Kidney glomerular epithelial cell (primary cell): Measurements from ENCODE around the gene ANKRD55.
"Not testable (repeated sequence)": the region's sequence is repeated elsewhere in the genome, so short reads cannot be mapped to it uniquely, and the experiment has no call there.

Source experiments
- DNase-seq: peaks from one replicate; lab custom pipeline; 2025; lab: John Stamatoyannopoulos, UW

Gene ANKRD55

DNA sequence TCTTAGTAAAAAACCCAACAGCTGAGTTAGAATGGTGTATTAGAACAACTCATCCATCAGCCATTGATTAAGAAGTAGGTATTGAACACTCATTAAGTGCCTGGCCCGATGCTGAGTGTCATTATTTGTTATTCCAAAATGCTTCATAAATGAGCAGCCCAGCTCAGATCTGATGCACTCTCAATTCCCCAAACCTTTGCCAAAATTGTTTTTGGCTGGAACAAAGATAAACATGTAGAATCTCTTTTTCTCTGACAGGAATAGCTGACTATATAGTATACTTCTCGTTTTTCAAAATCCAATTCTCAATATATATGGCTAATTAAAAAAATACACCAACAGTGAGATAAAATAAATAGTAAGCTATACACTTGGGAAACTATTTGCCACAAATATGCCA is 20.0 kb upstream of the ANKRD55 start:
- no peak for DNase-seq

DNA sequence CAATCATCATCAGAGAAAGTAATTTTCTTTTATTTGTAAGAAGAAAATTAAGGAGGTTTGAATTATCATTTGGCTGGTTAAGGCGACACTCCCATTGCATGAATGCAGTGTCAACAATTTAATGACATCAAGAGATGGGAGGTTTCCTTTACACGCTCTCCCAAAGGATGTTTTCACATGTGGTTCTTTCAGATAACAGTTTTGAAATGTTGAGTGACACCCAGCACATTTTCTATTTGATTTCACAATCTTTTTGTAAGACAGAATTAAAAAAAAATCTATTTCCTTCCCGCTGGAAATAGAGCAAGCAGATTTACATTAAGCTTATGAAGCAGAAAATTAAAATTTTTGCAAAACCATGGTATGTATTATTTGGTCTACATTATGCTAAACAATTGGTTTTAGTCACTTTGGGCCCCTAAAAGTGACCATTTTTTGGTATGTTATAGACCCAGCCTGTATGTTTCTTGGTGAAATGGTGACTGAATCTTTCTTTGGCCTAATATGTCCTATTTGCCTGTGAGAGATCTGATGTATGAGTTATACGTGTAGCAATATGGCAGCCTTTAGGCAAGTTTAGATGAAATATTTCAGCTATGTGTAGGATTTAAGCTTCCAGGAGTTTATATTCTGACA is 18.9 kb upstream of the ANKRD55 start:
- DNase-seq = no peak

DNA sequence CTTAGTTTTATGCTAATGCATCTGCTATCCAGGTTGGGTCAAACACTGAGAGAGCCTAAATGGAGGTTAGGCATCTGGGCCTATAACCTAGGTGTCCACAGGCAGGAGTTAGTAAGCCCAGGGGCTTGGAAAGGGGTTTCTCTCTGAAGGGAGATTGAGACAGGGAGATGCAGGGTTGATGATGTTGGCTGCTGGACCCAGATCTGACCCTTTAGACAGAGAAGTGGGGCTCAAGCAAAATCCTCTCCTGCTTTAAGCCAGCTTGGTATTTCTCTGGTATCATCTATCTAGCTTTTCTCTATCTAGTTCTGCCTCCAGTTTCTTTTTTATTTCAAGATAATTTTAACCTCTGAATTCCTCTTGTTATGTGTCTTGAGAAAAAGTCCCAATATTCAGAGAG is 18.3 kb upstream of the ANKRD55 start:
- DNase-seq = no peak

DNA sequence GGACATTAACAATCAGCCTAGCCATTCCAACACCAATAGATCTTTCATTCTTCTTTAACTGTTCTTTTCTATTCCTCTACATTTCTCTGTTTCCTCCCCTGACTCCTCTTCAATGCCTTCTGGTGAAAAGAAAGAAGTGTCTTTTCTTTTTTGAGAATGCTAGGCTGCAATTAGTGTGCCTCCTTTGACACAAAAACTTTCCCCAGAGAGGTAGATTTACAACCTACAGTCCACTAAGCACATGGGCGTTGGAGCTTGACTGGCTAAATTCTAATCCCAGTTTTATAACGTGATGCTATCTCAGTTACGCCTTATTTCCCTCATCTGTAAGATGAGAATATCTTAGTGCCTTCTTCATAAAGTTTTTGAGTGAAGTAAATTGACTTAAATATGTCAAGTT is 16.9 kb upstream of the ANKRD55 start:
- no peak for DNase-seq

DNA sequence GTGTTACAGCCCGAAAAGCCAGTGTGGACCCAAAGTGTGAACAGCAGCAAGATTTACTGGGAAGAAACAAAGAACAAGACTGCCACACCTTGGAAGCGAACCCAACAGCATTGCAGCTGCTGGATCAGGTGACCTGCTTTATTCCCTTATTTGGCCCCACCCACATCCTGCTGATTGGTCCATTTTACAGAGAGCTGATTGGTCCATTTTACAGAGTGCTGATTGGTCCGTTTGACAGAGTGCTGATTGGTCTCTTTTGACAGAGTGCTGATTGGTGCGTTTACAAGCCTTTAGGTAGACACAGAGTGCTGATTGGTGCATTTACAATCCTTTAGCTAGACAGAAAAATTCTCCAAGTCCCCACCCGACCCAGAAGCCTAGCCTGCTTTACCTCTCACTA is 16.0 kb upstream of the ANKRD55 start:
- not testable (repeated sequence) for DNase-seq

DNA sequence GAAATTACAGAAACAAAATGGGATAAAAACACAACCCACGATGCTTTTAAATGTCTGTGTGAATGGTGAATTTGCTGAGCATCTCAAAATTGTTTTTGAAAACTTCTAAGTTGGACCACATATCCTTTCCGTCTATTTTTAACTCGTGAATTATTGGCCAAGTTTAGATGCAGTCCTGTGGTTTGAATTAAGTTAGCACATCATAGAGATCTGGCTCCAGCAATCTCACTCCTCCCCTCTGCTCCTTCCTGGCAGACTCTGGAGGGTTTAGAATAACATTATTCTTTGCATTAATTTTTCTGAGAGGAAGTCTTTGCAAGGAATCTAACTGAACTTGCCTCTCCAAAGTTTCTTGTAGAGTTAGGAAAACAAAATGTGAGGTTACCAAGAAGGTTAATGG is 14.5 kb upstream of the ANKRD55 start:
- no peak for DNase-seq

DNA sequence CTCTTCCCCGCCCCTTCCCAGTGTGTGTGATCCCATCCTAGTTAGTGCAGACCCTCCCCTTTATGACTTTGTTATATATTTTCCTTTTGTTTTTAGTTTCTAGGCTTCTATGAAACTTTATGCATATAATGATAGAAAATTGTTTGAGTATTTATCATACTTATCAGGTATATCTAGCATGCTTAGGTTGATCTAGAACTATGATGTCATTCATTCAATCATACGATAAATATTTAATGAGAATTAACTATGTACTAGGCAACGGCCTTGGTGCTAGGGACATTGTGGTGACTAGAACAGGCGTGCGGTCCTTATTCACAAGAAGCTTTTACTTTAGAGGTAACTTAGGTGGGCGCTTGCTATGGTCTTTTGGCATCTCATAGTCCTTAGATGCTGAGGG is 13.6 kb upstream of the ANKRD55 start:
- DNase-seq = no peak

DNA sequence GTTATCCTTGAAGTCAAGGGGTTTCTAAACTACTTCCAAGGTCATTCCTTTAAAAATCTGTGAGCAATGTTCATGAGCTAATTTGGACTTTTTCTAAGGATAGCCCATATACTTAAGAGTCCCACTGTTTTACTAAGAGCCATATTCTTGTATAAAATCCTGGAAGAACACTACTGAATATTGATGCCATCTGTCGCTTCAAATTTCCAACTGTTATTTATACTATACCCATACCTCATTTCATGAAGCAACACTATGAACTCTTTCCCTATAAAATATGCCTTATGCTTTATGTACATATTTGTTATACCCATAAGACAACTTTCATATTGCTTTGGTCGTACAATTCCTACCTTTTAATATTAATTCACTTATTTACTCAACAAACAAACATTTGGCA is 12.4 kb upstream of the ANKRD55 start:
- no peak for DNase-seq

DNA sequence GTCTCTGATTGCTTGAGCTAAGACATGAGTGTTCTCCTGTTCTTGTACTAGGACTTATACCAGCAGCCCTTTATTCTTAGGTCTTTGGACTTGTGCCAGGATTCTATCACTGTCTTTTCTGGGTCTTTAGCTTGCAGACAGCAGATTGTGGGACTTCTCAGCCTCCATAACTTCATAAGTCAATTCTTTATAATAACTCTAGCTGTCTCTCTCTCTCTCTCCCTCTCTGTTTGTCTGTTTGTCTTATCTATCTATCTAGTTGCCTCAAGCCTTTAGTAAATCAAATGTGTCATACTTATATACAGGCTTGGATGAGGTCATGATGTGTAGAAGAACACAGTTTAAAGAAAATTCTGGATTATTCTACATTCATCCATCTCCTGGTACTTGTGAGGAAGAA is 11.5 kb upstream of the ANKRD55 start:
- DNase-seq = no peak

DNA sequence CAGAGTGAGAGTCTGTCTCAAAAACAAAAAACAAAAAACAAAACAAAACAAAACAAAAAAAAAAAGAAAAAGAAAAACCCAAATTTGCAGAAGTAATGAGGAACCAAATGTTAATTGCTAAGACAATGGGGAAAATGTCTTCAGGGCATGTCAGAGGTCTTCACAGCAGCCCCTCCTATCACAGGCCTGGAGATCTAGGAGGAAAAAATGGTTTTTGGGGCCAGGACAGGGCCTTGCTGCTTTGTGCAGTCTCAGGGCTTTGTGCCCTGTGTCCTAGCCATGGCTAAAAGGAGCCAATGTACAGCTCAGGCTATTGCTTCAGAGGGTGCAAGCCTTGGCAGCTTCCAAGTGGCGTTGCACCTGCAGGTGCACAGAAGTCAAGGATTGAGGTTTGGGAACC is 9.1 kb upstream of the ANKRD55 start:
- DNase-seq = not testable (repeated sequence)

DNA sequence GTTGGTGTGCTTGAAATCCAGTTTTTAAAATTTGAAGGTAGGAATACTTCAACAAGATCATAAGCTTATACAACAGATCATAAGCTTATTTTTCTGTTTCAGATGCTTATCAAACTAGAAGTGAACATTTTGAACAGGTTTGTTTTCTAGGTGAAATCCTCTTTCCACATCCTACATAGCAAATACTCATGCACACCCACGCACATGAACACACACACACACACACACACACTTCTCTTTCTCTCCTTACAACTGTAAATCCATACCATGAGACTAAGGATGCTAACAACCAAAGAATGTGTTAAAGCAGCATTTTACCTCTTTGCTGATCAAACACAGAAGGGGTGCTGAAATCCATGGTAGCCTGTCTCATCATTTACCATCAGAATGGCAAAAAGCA is 592 bp downstream of the ANKRD55 start:
- no peak for DNase-seq

DNA sequence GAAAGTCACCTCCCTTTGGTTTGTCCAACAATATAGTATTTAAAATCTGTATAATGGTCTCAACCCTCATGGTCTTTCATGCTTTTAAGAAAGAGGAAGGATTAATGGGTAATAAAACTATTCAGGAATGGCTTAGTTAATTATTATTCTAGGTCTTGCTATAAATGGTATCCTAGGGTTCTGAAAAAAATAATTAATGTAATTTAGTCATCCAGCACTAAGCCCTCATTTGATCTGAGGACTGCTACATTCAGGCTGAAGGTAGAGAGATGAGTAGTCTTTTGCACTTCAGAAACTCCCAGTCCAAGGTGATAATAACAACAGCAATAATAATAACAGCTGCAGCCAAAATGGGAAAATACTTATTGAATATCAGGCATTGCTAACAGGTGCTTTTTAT is 2.6 kb downstream of the ANKRD55 start:
- DNase-seq = peak; percentile 25

DNA sequence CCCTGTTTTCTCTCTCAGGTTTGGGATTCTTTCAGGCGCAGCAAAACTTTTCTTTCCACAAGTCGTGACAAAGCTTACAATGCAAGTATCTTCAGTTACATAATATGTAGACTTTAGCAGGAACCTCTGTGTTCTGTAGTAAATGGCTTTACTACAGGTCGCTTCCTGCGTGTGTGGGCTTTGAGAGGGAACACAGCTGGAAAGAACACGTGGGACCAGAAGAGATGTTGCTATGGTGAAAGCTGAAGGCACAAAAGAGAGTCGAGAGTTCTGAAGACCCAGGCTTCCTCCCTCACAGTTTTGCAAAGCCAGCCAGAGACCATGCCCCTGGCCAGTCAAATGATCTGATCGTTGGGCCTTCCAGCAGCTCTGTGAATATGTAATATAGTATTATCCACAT is 4.0 kb downstream of the ANKRD55 start:
- no peak for DNase-seq

DNA sequence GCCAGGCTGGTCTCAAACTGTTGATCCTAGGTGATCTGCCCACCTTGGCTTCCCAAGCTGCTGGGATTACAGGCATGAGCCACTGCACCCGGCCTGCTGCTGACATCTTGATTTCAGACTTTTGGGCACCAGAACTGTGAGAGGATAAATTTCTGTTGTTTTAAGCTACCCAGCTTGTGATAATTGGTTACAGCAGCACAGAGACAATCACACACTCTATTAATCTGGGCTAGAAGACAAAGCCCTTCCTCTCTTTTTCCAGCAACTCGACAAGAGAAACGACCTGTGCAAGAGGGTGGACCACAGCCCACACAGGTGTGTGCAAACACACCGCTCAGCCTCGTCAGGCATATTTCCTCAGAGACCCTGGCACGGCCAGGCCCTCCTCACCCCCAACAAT is 4.5 kb downstream of the ANKRD55 start:
- DNase-seq = no peak

DNA sequence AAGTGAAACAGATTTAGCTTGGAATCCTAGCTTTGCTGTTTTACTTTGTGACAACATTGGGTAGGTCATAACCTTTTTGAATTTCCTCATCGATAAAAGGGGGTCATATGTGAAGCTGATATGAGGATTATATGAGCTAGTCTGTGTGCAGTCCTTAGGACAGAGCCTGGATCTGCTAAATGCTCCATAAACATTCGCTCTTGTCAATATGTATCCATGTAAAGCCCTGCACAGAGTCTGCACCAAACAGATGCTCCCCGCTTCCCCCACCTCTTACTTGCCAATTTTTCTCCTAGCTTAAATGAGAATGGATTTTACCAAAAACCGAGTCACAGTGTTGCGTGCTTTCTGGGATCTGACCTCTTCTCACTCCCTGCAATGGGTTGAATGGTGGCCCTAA is 5.4 kb downstream of the ANKRD55 start:
- no peak for DNase-seq

DNA sequence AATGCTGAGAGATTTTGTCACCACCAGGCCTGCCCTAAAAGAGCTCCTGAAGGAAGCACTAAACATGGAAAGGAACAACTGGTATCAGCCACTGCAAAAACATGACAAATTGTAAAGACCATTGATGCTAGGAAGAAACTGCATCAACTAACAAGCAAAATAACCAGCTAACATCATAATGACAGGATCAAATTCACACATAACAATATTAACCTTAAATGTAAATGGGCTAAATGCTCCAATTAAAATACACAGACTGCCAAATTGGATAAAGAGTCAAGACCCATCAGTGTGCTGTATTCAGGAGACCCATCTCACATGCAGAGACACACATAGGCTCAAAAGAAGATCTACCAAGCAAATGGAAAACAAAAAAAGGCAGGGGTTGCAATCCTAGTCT is 9.8 kb downstream of the ANKRD55 start:
- not testable (repeated sequence) for DNase-seq

DNA sequence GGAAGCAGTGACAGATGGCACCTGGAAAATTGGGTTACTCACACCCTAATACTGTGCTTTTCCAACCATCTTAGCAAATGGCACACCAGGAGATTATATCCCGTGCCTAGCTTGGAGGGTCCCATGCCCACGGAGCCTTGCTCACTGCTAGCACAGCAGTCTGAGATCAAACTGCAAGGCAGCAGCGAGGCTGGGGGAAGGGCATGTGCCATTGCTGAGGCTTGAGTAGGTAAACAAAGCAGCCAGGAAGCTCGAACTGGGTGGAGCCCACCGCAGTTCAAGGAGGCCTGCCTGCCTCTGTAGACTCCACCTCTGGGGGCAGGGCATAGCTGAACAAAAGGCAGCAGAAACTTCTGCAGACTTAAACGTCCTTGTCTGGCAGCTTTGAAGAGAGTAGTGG is 11.5 kb downstream of the ANKRD55 start:
- not testable (repeated sequence) for DNase-seq

DNA sequence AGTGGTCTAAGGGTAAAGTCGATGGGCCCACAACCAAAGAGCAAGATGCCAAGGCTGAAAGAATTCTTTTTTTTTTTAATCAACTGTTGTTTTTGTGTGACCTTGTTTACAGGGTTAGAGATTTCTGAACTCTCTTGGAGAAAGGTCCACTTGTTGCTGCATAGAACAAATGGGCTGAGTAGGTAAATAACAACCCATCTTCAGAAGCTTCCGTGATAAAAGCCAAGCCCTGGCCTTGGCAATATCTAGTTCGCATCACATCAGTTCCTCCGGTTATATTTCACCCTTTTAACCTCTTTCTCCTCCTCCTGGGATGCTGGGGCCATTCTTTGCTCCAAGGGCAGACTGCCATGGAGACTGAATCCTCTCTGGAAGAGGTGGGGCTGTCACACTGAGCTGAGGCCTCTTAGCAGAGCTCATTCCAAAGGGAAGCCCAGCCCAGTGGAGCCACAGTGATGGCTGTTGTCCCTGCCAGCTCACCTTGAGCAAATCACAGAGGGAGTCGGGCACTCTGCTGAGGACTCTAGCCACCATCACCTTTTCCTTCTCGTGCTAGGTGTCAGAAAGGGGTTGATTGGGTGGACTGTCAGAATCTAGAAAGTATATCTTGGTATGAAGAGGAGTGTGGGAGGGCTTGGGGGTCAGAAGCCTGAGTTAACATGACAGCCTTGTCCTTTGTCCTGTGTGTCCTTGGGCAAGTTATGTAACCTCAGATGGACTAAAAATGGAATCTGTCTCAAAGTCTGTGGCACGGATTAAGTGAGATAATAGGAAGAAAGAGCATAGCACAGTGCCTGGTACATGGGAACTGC is 17.9 kb downstream of the ANKRD55 start:
- no peak for DNase-seq

DNA sequence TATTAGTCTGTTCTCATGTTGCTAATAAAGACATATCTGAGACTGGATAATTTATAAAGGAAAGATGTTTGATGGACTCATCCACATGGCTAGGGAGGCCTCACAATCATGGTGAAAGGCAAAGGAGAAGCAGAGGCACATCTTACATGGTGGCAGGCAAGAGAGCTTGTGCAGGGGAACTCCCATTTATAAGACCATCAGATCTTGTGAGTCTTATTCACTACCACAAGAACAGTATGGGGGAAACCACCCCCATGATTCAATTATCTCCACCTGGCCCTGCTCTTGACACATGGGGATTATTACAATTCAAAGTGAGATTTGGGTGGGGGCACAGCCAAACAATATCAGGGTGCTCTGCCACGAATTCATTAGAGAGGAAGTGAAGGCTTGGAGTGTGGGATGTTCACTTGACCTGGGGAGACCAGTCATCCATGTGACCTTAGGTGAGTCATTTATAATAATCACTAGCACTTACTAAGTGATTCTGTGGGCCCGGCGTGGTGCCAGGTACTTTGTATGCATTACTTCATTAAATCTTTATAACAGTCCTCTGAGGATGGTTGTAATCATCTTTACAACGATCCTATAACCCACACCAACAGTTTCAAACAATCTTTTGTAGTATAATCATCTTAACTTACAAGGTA is 19.1 kb downstream of the ANKRD55 start:
- DNase-seq = not testable (repeated sequence)

DNA sequence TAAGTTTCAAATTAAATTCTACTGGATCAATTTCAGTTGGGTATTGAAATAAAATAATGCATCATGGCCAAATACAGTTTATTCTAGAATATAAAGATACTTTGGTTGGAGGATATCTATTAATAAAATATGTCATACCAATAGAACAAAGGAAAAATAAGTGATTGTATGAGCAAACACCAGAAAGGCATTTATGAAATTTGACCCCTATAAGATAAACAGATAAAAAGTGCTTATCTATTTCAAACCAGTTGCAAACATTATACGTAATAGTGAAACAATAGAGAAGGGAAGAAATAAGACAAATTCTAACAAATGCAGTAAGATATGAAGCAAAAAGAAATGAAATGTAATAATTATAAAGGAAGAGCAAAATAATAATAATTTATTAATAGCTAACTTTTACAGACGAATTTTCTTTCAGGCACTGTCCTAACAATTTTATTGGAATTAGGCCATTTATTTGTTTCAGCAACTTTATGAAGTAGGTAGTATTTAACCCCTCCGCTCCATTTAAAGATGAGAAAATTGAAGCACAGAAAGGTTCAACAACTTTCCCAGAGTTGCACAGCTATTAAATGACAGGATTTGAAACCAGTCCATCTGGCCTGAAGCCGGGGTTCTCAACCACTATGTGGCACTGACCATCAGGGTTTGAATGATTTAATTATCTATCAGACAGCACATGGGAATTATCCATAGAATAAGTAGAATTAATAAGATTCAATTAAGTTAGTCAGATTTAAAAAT is 20.8 kb downstream of the ANKRD55 start:
- no peak for DNase-seq

DNA sequence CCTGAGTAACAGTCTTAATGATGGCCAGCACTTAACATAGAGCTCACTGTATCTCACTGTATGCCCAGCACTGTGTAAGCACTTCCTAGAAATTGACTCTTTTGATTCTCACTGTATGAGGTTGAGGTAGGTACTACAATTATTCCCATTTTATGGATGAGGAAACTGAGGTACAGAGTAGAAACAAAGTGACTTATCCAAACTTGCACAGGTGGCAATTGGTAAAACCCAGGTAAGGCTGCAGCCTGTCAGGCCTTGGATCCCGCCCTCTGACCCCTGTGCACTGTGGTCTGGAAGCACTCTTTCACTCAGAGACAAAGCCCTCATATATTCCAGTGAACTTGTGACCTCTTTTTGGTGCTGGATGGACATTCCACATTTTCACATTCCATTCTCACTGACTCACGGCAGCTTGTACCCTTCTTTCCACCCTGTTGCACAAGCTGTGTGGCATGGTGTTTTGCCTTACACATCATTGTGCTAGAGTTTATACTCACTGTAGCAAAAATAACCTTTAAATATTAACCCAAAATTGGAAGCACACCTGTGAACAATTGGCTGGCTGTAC is 21.7 kb downstream of the ANKRD55 start:
- peak; percentile 90 for DNase-seq

DNA sequence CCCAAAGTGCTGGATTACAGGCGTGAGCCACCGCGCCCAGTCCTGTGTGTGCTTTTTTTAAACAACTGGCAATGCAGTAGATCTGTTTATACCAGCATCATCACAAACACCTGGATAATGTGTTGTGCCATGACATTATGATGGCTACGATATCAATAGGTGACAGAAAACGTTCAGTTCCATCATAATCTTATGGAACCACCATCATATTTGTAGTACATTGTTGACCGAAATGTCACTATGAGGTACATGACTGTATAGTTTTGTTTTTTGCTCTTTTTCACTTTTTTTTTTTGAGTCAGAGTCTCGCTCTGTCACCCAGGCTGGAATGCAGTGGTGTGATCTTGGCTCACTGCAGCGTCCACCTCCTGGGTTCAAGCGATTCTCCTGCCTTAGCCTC is 24.4 kb downstream of the ANKRD55 start:
- no peak for DNase-seq
